ENCODE data around the gene CTSA. TPM values are rescaled to one million over a fixed set of nuclear protein-coding genes. Genes with fewer than 3 reads are reported as not detected.
"Not testable (repeated sequence)": the region's sequence is repeated elsewhere in the genome, so short reads cannot be mapped to it uniquely, and the experiment has no call there.

CTSA gene
- total RNA-seq, 1 donor from 2014 or later: 23.0 TPM

GRCh38 chr20:45866454-45866853 lies 24.7 kb upstream of the CTSA start:
- Histone ChIP-seq H3K36me3 (ENCODE audit: control insufficient read depth in 3 of 3, insufficient read depth in 3 of 3, low read length in 3 of 3) (no peaks in the 10 kb centered on the region), H3K27me3 (ENCODE audit: control insufficient read depth in 3 of 3, insufficient read depth in 3 of 3, low read length in 3 of 3) (no peaks in the 10 kb centered on the region), H3K9ac (ENCODE audit: low read depth in 1 of 3, low read length in 3 of 3) (no peak overlapping the region), H3K27ac (ENCODE audit: low read depth, low read length) (no peak overlapping the region), H3K4me1 (ENCODE audit: control insufficient read depth in 3 of 3, insufficient read depth in 3 of 3, low read length in 3 of 3) (no peaks in the 10 kb centered on the region), H3K4me3 (ENCODE audit: low read length in 3 of 3) (no peak overlapping the region), H3K9me3 (ENCODE audit: control insufficient read depth in 3 of 3, low read length in 3 of 3) (no peaks in the 10 kb centered on the region)

DNA sequence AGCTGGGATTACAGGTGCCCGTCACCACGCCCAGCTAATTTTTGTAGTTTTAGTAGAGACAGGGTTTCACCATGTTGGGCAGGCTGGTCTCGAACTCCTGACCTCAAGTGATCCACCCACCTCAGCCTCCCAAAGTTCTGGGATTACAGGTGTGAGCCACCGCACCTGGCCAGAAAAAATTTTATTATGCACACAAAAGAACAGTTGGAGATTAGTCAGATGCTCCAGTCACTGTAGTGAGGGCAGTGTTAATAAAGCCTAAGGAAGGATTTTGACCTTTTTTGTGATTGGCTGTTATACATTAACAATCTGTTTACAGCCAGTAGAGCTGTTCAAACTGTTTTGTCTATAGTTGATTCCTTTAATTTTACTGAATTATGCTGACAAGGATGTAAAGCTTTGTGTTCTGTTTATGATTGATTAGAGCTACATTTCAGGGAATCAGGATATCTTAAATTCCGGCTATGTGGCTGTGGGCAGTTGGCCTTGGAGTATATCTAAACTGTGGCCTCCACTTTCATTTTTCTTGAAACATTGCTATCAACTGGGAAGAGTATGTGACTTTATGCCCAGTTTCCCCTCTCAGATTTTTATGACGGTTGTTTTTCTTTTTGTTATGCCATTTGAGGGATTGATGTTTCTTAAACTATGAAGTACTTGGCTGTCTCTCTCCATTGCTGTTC lies 23.9 kb upstream of the CTSA start:
- H3K4me3 ChIP-seq (ENCODE audit: low read length in 3 of 3): no peak overlapping the region
- no peak overlapping the region for H3K27ac ChIP-seq (ENCODE audit: low read depth, low read length)
- H3K27me3 ChIP-seq (ENCODE audit: control insufficient read depth in 3 of 3, insufficient read depth in 3 of 3, low read length in 3 of 3): no peaks in the 10 kb centered on the region
- H3K36me3 ChIP-seq (ENCODE audit: control insufficient read depth in 3 of 3, insufficient read depth in 3 of 3, low read length in 3 of 3): no peaks in the 10 kb centered on the region
- H3K9me3 ChIP-seq (ENCODE audit: control insufficient read depth in 3 of 3, low read length in 3 of 3): no peaks in the 10 kb centered on the region
- no peaks in the 10 kb centered on the region for H3K4me1 ChIP-seq (ENCODE audit: control insufficient read depth in 3 of 3, insufficient read depth in 3 of 3, low read length in 3 of 3)
- no peak overlapping the region for H3K9ac ChIP-seq (ENCODE audit: low read depth in 1 of 3, low read length in 3 of 3)

DNA sequence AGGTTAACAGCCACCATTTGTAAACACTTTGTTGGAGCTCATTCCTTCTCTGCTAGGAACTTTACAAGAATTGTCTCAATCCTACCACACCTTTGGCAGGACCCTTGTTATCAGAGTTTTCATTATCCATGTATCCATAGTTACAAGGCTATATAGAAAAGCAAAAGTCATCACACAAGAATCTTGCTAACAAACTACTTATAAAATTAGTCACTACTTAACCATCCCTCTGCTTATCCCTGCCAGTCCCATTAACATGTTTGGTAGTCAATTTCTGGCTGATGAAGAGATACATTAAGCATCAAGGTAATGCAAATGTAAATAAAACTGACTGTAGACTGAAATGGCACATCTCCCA lies 23.3 kb upstream of the CTSA start:
- no peak overlapping the region for H3K9ac ChIP-seq (ENCODE audit: low read depth in 1 of 3, low read length in 3 of 3)
- no peak overlapping the region for H3K27ac ChIP-seq (ENCODE audit: low read depth, low read length)
- no peaks in the 10 kb centered on the region for H3K9me3 ChIP-seq (ENCODE audit: control insufficient read depth in 3 of 3, low read length in 3 of 3)
- H3K4me3 ChIP-seq (ENCODE audit: low read length in 3 of 3): no peak overlapping the region
- H3K36me3 ChIP-seq (ENCODE audit: control insufficient read depth in 3 of 3, insufficient read depth in 3 of 3, low read length in 3 of 3): peaks cover 0 to 4% (median 3%) of the 10 kb centered on the region in 3 donors
- no peaks in the 10 kb centered on the region for H3K27me3 ChIP-seq (ENCODE audit: control insufficient read depth in 3 of 3, insufficient read depth in 3 of 3, low read length in 3 of 3)
- no peaks in the 10 kb centered on the region for H3K4me1 ChIP-seq (ENCODE audit: control insufficient read depth in 3 of 3, insufficient read depth in 3 of 3, low read length in 3 of 3)

- H3K4me3 ChIP-seq (ENCODE audit: low read length in 3 of 3): no peak overlapping the region
- no peaks in the 10 kb centered on the region for H3K4me1 ChIP-seq (ENCODE audit: control insufficient read depth in 3 of 3, insufficient read depth in 3 of 3, low read length in 3 of 3)
- H3K36me3 ChIP-seq (ENCODE audit: control insufficient read depth in 3 of 3, insufficient read depth in 3 of 3, low read length in 3 of 3): peaks cover 11 to 15% (median 12%) of the 10 kb centered on the region in 3 donors
- H3K27me3 ChIP-seq (ENCODE audit: control insufficient read depth in 3 of 3, insufficient read depth in 3 of 3, low read length in 3 of 3): no peaks in the 10 kb centered on the region
- H3K9ac ChIP-seq (ENCODE audit: low read depth in 1 of 3, low read length in 3 of 3): no peak overlapping the region
- H3K27ac ChIP-seq (ENCODE audit: low read depth, low read length): no peak overlapping the region
- no peaks in the 10 kb centered on the region for H3K9me3 ChIP-seq (ENCODE audit: control insufficient read depth in 3 of 3, low read length in 3 of 3)
Observed at GRCh38 chr20:45872626-45873025, 18.5 kb upstream of the CTSA start.

- Histone ChIP-seq H3K36me3 (ENCODE audit: control insufficient read depth in 3 of 3, insufficient read depth in 3 of 3, low read length in 3 of 3) (peaks cover 20 to 24% (median 20%) of the 10 kb centered on the region in 3 donors), H3K27me3 (ENCODE audit: control insufficient read depth in 3 of 3, insufficient read depth in 3 of 3, low read length in 3 of 3) (no peaks in the 10 kb centered on the region), H3K27ac (ENCODE audit: low read depth, low read length) (no peak overlapping the region), H3K4me3 (ENCODE audit: low read length in 3 of 3) (no peak overlapping the region), H3K4me1 (ENCODE audit: control insufficient read depth in 3 of 3, insufficient read depth in 3 of 3, low read length in 3 of 3) (no peaks in the 10 kb centered on the region), H3K9ac (ENCODE audit: low read depth in 1 of 3, low read length in 3 of 3) (no peak overlapping the region), H3K9me3 (ENCODE audit: control insufficient read depth in 3 of 3, low read length in 3 of 3) (no peaks in the 10 kb centered on the region)
Observed at GRCh38 chr20:45873409-45874103, 17.6 kb upstream of the CTSA start.

DNA sequence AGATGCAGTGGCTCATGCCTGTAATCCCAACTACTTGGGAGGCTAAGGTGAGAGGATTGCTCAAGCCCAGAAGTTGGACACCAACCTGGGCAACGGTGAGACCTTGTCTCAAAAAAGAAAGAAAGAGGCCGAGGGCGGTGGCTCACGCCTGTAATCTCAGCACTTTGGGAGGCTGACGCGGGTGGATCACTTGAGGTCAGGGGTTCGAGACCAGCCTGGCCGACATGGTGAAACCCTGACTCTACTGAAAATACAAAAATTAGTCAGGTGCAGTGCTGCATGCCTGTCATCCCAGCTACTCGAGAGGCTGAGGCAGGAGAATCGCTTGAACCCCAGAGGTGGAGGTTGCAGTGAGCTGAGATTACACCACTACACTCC lies 17.0 kb upstream of the CTSA start:
- H3K4me3 ChIP-seq (ENCODE audit: low read length in 3 of 3); H3K27ac ChIP-seq (ENCODE audit: low read depth, low read length); H3K9me3 ChIP-seq (ENCODE audit: control insufficient read depth in 3 of 3, low read length in 3 of 3); H3K9ac ChIP-seq (ENCODE audit: low read depth in 1 of 3, low read length in 3 of 3); H3K4me1 ChIP-seq (ENCODE audit: control insufficient read depth in 3 of 3, insufficient read depth in 3 of 3, low read length in 3 of 3); H3K27me3 ChIP-seq (ENCODE audit: control insufficient read depth in 3 of 3, insufficient read depth in 3 of 3, low read length in 3 of 3): not testable (repeated sequence)
- H3K36me3 ChIP-seq (ENCODE audit: control insufficient read depth in 3 of 3, insufficient read depth in 3 of 3, low read length in 3 of 3): peaks cover 20 to 26% (median 21%) of the 10 kb centered on the region in 3 donors

DNA sequence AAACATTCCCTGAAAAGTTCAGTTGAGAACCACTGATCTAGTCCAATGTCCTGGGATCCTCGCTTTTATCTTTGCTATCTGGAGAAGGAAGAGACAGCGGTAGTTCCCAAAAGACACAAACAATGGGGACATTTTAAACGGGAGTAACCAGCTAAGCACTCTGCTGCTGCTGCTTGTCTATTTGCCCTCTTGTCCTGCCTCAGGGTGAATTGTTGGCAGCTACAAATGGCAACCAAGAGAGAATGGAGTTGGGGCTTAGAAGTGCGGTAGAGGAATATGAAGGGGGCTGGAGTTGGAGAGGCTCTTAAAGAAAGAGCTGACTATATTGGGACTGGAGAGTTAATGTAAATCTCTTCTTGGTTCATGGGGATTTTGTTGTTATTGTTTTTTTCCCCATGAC lies 16.6 kb upstream of the CTSA start:
- Histone ChIP-seq H3K9ac (ENCODE audit: low read depth in 1 of 3, low read length in 3 of 3) (no peak overlapping the region), H3K4me3 (ENCODE audit: low read length in 3 of 3) (no peak overlapping the region), H3K27me3 (ENCODE audit: control insufficient read depth in 3 of 3, insufficient read depth in 3 of 3, low read length in 3 of 3) (no peaks in the 10 kb centered on the region), H3K36me3 (ENCODE audit: control insufficient read depth in 3 of 3, insufficient read depth in 3 of 3, low read length in 3 of 3) (peaks cover 20 to 26% (median 21%) of the 10 kb centered on the region in 3 donors), H3K27ac (ENCODE audit: low read depth, low read length) (no peak overlapping the region), H3K4me1 (ENCODE audit: control insufficient read depth in 3 of 3, insufficient read depth in 3 of 3, low read length in 3 of 3) (no peaks in the 10 kb centered on the region), H3K9me3 (ENCODE audit: control insufficient read depth in 3 of 3, low read length in 3 of 3) (no peaks in the 10 kb centered on the region)

DNA sequence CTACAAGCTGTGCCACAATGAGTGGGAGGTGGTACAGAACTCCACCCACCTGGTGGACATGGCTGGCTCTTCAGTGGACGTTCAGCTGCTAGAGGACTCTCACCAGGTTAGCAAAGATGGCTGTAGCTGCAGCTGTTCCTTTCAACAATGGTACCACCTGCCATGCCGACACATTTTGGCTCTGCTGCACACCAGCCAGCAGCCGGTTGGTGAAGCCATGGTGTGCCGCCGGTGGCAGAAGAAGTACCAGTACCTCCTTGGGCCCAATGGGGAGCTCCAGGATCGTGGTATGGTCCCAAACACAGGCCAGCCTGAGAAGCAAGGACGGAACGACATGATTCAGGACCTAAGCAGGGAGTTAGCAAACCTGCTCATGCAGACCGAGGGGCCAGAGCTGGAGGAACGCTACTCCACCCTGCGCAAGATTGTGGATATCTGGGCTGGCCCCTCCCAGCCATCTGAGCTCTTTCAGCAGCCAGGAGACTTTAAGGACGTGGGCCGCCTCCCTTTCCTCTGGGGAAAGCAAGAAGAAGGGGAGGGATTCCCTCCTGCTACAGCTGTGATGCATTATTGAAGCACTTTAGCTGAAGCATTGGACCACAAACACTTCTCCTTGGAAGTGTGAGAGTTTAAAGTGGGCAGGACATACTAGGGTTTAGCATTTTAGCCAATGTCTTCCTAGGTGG lies 12.9 kb upstream of the CTSA start:
- peaks cover 11 to 16% (median 13%) of the 10 kb centered on the region in 3 donors for H3K4me1 ChIP-seq (ENCODE audit: control insufficient read depth in 3 of 3, insufficient read depth in 3 of 3, low read length in 3 of 3)
- H3K9ac ChIP-seq (ENCODE audit: low read depth in 1 of 3, low read length in 3 of 3): peak overlapping the region in 1 of 3 donors; percentile 25
- H3K27me3 ChIP-seq (ENCODE audit: control insufficient read depth in 3 of 3, insufficient read depth in 3 of 3, low read length in 3 of 3): no peaks in the 10 kb centered on the region
- H3K27ac ChIP-seq (ENCODE audit: low read depth, low read length): no peak overlapping the region
- no peak overlapping the region for H3K4me3 ChIP-seq (ENCODE audit: low read length in 3 of 3)
- H3K36me3 ChIP-seq (ENCODE audit: control insufficient read depth in 3 of 3, insufficient read depth in 3 of 3, low read length in 3 of 3): peaks cover 25 to 28% (median 26%) of the 10 kb centered on the region in 3 donors
- H3K9me3 ChIP-seq (ENCODE audit: control insufficient read depth in 3 of 3, low read length in 3 of 3): no peaks in the 10 kb centered on the region

DNA sequence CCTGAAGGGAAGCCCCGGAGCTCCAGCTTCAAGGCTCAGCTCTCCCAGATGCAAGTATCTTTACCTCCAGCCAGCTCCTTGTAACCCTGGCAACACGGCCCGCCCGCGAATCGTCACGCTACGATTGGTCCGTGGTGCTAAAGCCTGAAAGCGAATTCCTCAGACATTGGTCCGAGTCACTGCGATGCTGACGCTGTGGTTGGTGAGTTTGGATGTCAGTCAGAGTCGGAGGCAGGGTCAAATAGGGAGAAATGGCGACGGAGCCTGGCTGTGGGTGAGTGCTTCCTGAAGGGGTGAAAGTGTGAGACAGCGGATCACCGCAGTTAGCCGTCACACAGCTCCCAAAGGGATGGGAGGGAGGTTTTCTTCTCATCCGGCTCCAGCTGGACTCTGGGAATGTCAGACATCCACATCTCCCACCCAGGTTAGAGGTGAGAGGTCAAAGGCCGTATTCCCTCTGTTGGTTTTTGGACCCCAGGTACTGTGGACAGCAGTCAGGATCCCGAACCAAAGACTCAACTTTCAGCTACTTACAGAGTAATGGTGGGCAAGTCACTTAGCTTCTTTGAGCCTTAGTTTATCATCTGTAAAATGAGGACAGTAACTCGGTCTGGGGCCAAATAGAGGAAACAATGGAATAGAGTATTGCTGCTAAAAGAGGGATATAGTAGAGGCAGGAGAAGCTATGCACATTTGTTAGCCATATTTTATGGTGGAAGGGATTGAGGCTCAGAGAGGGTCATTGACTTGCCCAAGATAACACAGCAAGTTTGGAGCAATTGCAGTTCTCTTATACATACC lies 9.9 kb upstream of the CTSA start, which contains the start of gene ZSWIM1:
TSS of gene ZSWIM1 (plus strand) at position 240 of the 801 bp plus-strand sequence. CDS start 1,366 bp downstream, outside the sequence.
- Histone ChIP-seq H3K27ac (ENCODE audit: low read depth, low read length) (peak within 1 kb of the TSS; percentile 84), H3K4me3 (ENCODE audit: low read length in 3 of 3) (peak within 1 kb of the TSS; percentile 78 to 99 (median 98)), H3K36me3 (ENCODE audit: control insufficient read depth in 3 of 3, insufficient read depth in 3 of 3, low read length in 3 of 3) (peaks cover 33 to 37% (median 35%) of the 10 kb centered on the region in 3 donors), H3K4me1 (ENCODE audit: control insufficient read depth in 3 of 3, insufficient read depth in 3 of 3, low read length in 3 of 3) (peaks cover 17 to 29% (median 20%) of the 10 kb centered on the region in 3 donors), H3K9ac (ENCODE audit: low read depth in 1 of 3, low read length in 3 of 3) (peak within 1 kb of the TSS; percentile 76 to 99 (median 96)), H3K9me3 (ENCODE audit: control insufficient read depth in 3 of 3, low read length in 3 of 3) (no peaks in the 10 kb centered on the region), H3K27me3 (ENCODE audit: control insufficient read depth in 3 of 3, insufficient read depth in 3 of 3, low read length in 3 of 3) (no peaks in the 10 kb centered on the region)

Measured in skeletal muscle tissue (tissue), 4 donors.